NCI-H82 (cell line): ENCODE data around the gene ITGA7.

ENCODE experiments used
- DNase-seq: peaks from one replicate; lab custom pipeline; 2025; lab: John Stamatoyannopoulos, UW

Gene ITGA7

DNA sequence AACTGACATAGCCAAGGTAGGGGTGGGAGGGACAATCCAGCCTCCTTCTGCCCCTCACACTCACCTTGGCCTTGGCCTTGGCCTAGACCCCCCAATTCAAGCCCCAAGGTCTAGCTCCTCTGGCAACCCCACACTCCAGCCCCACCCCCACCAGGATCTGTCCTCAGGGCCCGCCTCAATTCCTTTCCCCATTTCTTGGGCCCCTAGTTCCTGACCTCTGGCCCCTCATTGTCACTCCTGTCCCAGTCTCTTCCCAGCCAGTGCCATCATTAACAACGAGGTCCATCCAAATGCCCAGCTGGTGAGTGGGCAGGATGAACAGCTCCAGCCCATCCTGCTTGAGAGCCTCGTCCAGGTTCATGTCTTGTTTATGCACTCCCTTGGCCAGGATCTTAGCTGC is 28.4 kb upstream of the ITGA7 start:
- no peak for DNase-seq

DNA sequence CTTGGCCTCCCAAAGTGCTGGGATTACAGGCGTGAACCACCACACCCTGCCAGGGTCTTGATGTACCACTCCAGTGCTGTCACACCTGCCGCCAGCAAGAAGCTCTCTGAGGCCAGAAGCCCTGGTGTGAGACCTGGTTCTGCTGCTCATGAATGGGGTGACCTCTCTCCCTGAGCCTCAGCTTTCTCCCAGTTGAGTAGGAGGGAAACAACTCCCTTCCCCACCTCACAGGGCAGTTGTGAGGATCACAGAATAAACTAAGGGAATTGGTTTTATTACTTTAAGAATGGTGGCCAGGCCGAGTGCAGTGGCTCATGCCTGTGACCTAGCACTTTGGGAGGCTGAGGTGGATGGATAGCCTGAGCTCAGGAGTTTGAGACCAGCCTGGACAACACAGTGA is 26.9 kb upstream of the ITGA7 start:
- no peak for DNase-seq

DNA sequence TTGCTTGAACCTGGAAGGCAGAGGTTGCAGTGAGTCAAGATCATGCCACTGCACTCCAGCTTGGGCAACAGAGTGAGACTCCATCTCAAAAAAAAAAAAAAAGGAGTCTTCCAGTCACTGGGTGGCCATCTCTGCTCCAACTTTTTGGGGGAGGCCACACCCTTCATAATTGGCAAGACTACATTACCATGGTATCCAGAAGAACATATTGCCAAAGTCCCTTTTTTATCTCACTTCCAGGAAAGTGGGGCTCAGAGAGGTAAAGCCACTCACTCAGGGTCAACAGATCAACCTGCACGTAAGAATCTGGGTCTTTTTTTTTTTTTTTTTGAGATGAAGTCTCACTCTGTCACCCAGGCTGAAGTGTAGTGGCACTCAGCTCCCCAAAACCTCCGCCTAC is 26.2 kb upstream of the ITGA7 start:
- no peak for DNase-seq

DNA sequence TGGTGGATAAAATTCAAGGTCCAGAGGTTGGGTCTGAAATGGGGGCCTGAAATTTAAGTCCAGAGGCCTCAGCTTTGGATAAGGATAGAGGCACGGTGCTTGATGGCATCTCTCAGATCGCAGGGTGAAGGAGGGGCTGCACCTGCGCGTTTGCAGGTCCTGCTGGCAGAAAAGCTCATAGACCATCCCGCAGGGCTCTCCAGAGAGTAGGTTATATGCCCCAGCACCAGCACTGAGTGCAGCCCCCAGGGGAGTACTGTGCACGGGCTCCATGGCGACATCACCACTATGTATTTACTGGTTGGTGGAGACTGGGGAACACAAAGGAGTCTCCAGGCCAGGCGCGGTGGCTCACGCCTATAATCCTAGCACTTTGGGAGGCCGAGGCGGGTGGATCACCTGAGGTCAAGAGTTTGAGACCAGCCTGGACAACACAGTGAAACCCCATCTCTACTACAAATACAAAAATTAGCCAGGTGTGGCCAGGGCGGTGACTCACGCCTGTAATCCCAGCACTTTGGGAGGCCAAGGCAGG is 25.4 kb upstream of the ITGA7 start:
- no peak for DNase-seq

DNA sequence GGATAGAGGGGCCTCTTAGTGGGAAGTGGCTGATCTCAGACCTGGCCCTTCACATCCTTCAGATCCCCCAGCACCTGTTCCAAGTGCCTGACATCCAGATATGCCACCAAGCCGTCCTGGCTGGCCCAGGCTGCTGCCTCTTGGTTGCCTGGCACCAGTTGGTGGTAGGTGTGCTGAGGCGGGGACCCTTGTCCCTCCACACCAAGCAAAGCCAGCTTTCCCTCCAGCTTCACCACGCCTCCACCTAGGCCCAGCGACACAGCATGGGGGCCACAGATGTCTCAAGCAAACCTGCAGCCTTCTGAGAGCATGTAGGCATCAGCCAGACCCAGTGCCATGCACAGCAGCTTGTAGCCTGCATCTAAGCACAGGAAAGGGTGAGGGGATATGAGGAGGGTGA is 24.6 kb upstream of the ITGA7 start:
- no peak for DNase-seq

DNA sequence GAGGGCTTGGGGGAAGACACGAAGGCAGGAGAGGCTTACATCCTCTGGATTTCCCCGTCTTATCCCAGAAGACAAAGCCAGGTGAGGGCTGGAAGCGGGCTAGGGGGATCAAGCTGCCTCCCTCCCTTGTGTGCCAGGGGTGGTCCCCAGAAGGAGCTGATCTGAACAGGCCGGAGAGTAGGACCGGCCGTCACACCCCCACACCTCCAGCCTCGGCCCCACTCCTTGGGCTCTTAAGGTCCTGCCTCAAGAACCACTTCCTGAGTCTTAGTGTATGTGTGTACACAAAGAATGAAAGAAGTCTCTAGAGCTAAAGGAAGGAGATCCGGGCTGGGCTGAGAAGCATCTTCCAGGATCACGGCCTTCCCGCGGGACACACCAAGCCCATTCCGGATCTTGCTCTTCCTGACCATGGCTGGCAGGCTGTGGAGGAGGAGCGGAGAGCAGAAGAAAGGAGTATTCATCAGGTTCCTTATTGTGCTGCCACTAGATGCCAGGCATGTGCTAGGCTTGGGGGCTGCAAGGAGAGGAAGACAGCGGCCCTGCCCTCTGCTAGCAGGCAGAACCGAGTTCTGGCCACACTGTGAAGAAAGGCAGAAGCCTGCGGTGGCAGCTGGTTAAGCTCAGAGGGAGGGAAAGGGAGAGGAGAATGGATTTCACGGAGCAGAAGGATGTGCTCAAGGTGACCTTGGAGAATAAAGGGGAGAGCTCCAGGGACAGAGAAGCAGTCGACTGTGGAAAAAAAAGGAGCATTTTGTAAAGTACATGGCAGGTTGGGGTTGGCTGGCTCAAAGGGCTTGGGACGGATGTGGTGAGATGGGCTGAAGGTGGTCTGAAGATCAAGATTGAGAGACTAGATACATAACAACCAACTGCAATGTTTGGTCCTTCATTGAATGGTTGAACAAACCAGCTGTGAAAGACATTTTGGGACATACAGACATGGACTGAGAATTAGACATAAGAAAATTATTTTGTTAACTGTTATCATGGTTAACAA is 22.4 kb upstream of the ITGA7 start:
- DNase-seq, result peak; percentile 60

DNA sequence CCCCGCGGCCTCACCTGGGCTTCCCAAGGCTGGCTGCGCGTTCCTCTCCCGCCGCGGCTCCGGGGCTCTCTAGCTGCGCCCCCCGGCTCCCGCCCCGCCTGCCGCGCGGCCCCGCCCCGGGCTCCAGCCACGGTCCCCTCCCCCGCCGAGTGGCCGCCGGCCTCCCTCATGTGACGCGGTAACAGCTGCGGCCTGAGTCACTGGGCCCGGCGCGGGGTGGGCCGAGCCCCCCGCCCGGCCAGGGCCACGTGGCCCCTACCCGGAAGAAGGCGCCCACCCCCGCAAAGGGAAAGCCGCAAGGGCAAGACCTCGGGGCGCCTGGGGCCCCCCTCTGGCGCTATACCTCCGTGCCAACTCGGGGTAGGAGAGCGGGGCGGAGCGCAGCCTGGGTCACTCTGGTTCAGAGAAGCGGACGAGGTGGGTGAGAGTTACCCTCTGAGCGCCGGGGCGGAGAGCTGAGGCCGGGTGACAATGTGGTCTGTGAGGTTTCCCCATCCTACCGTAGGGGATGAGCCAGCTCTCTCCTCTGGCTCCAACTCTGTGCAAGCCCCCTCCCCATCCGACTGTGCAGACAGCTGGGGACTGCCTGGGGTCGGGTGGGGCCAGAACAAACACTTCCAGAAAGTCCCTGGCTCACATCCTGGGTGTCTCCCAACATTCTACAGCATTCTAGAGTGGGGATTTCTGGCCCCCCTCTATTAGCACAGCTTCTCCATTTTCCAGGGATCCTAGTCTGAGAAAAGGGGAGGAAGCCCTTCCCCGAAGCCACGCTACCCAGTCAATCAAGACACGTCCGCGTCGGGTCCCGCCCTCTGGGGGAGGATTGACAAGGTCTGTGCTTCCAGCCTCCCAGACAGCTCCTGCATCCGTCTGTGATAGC is 21.5 kb upstream of the ITGA7 start, which contains the start of gene CD63:
Gene CD63 (minus strand): TSS at position 71 of the 880 bp plus-strand sequence. CDS start 668 bp downstream, outside the sequence.
- DNase-seq, result peak; percentile 96

DNA sequence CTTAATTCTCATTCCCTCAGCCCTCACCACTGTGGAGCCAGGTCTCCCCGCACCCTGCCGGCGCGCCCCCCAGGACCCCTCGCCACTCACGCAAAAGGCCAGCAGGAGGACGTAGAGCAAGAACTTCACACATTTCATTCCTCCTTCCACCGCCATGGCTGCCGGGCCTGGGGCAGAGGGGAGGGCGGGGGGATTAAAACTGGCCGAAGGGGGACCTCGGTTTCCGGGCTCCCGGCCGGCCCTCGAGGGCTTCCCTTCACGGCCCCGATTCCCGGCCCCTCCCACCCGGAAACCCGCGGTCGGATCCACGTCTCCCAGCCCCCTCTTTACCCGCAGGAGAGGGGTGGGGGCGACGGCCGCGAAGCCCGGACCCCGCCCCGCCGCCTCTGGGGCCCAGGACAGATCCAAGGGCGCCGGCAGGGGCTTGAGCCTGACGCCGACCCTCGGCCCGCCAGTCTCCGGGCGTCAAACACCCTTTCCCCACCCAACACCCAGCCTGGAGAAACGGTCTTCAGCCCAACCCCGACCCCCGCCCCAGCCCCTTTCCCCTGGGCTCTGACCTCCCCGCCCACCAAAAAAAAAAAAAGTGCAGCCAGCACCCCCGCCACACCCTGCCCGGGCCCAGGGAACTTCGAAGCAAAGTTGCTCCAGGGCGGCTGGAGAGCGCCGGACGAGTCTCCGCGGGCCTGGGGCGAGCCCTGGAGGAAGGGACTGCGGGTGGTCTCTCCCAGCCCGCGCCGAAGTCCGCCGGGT is 20.7 kb upstream of the ITGA7 start:
- DNase-seq, result peak; percentile 55

DNA sequence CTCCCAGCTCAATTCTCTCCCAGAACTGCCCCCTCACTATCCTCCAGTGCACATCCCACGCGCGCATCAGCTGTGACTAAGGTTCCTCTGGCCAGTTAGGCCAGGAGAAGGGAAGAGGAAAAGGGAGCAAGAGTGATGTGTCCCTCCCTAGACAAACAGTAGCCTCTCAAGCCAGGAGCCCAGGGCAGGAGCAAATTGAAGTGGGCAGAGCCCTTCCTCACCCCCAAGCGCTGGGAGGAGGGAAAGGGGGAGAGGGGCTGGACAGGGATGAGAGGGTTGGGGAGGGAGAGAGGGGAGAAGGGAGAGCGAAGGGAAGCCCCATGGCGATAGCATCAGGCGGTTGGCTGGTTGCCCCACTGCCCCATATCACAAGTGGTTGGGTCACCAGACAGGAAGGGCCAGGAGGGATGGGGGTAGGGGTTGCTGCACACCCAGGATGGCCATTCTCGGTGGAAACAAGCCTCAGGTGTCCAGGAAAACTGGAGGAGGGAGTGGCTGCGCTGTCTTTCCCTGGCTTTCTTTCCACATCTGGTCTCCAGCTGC is 20.0 kb upstream of the ITGA7 start:
- no peak for DNase-seq

DNA sequence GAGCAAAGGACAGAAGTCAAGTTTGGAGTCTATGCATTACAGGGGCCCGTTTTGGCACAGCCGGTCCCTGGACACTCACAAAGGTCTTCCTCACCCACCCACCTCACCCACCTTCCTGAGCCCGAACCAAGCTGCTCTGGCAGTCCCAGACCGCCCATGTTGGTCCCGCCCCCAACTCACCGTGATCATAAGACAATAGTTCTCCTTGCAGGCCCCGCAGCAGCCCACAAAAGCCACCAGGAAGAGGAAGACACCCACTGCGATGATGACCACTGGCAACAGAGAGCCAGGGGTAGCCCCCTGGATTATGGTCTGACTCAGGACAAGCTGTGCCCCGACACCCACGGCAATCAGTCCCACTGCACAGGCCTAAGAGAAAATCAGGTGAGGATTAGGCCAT is 19.3 kb upstream of the ITGA7 start:
- no peak for DNase-seq

DNA sequence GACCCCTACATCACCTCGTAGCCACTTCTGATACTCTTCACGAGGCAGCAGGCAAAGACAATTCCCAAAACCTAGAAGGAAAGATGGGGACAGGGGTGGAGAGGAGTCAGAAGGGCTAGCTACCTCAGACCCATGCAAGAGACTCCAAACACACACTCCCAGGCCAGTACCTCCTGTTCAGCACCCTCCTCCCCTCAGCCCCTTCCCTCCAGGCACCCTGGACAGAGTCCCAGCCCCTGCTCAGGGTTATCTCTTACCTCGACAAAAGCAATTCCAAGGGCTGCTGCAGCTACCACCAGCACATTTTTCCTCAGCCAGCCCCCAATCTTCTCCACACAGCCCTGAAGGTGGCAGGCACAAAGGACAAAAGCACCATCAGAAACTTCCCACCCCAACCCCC is 17.9 kb upstream of the ITGA7 start:
- DNase-seq, result no peak

DNA sequence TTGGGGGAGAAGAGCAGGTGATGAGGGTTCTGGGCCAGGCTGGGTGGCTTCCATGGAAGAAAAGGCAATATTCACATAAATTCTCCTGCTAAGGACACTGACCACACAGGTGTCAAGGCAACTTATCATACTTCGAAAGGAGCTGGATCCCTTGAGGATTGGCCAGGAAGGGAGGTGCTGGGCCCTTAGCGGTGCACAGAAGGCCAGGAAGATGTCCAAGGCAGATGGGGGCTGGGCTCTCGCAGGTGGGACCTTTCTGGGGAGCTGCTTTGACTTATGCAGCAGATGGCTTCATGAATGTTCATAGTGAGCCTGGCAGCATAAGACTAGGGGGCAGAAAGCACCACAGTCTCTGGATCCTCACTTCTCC is 17.2 kb upstream of the ITGA7 start:
- no peak for DNase-seq

DNA sequence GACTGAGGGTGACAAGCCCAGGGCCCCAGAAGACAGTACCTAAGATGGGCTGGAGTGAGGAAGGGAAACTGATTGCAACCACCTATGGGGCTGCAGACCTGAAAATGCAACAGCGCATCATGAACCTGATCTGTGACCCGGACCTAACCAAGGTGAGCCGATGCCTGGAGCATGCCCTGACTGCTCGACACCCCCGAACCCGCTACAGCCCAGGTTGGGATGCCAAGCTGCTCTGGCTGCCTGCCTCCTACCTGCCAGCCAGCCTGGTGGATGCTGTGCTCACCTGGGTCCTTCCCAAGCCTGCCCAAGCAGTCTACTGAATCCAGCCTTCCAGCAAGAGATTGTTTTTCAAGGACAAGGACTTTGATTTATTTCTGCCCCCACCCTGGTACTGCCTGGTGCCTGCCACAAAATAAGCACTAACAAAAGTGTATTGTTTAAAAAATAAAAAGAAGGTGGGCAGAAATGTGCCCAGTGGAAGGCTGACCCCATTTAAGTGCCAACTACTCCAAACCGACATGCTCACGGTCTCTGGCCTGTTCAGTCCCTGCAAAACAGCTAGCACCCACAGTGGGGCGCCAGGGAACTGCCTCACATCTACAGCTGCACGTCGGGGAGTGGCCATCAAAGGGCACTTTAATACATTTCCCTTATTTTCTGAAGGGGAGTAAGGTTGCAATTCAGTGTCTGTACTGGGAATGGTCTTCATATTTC is 16.7 kb upstream of the ITGA7 start:
- peak; percentile 69 for DNase-seq

DNA sequence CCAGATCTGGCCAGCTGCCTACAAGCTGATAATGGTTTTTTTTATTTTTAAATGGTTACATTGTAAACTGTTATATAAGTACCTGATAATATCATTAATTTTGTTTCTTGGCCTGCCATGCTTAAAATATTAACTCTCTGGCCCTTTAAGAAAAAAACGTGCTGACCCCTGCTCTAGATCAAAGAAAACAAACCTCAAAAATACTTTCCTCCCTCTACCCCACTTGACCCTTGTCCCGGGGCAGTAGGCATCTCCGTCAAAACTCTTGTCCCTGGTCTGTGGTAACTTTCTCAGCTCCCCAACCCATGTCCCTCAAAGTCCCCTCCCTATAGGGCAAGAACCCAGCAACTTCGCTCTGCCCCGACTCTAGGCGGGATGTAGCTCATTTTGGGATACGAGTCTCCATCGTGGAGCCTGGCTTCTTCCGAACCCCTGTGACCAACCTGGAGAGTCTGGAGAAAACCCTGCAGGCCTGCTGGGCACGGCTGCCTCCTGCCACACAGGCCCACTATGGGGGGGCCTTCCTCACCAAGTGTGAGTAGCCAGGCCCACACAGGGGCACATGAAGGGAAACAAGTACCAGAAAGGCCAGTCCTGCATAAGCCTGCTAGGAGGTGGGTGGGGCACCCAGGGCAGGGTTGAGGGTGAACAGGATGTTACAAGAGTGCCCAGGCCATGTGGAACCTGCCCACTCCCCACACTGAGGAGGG is 16.0 kb upstream of the ITGA7 start:
- no peak for DNase-seq

DNA sequence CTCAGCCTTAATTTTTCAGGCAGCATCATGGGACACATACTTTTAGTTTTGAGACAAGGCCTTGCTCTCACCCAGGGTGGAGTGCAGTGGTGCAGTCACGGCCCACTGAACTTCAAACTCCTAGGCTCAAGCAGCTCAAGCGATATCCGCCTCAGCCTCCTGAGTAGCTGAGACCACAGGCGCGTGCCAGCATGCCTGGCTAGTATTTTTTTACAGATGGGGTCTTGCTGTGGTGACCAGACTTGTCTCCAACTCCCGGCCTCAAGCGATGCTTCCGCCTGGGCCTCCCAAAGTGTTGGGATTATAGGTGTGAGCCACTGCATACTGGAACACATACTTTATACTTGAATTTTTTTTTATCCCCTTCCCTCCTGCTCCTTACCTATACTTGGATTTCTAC is 15.2 kb upstream of the ITGA7 start:
- DNase-seq, result no peak

DNA sequence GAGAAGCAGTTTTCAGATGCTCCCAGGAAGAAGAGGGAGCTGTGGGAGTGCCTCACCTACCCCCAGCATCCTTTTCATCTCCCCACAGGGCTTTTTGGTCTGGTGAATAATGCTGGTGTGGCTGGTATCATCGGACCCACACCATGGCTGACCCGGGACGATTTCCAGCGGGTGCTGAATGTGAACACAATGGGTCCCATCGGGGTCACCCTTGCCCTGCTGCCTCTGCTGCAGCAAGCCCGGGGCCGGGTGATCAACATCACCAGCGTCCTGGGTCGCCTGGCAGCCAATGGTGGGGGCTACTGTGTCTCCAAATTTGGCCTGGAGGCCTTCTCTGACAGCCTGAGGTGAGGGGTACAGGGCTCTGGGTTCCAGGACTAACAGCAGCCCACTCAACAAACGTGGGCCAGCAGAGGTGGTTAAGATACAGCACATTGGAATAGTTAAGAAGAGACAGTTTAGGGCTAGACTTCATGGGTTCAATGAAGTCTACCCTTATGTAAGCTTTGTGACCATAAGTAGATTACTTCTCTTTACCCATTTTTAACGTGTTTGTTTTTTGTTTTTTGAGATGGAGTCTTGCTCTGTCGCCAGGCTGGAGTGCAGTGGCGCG is 14.0 kb upstream of the ITGA7 start:
- no peak for DNase-seq

DNA sequence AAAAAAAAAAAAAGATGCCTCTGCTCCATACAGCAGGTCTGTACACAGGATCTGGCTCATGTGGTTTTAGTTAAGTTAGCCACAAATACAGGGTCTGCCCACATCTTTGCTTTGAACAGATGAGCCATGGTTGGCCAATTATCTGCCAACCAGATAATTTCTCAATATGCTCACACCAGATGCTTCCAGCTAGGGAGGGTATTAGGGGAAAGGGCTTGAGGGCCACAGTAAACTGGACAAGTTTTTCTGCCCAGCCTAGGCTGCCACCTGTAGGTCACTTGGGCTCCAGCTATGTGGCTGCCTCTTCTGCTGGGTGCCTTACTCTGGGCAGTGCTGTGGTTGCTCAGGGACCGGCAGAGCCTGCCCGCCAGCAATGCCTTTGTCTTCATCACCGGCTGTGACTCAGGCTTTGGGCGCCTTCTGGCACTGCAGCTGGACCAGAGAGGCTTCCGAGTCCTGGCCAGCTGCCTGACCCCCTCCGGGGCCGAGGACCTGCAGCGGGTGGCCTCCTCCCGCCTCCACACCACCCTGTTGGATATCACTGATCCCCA is 13.3 kb upstream of the ITGA7 start:
- peak; percentile 72 for DNase-seq

DNA sequence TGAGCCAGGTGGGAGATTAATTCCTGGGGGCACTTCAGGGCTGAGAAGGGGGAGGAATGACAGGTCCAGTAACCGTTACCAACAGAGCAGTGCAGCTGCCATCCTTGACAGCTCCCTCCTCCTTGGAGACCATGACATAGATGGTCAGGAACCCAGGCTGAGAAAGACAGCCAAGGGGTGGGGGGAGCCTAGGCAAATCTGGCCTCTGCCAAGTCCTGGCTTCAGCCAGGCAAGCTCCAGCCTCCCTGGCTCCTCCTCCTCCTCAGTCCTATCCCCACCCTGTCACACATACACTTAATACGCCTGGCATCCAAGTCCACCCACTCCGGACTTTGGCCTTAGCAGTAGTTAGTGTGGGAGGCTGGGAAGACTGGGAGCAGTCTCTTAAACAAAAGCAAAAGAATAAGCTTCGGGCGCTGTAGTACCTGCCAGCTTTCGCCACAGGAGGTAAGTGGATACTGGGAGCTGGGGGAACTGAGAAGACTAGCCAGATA is 12.4 kb upstream of the ITGA7 start, which contains the start of gene RDH5:
Gene RDH5 (plus strand): TSS at position 323 of the 494 bp plus-strand sequence. CDS start 792 bp downstream, outside the sequence.
- DNase-seq, result peak; percentile 66

DNA sequence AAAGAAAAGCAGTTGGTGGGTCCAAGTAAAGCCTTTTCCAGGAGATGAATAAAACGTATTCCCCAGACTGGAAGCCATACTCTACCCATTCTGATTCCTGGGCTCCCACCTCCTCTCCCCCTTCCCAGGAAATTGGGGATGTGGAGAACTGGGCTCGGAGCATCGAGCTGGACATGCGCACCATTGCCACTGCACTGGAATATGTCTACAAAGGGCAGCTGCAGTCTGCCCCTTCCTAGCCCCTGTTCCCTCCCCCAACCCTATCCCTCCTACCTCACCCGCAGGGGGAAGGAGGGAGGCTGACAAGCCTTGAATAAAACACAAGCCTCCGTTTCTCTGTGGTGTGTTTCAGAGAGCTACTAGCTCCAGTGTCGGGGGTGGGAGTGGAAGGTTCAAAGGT is 11.7 kb upstream of the ITGA7 start:
- DNase-seq, result no peak
